Measurements from ENCODE around the gene DLGAP1.

The DLGAP1 gene

GRCh38 chr18:3458952-3459853, 995.9 kb downstream of the DLGAP1 start:
- Mint-ChIP-seq H3K9me3 (peaks cover 15% of the 10 kb centered on the region), H3K27ac (peak overlapping the region; percentile 66), H3K4me1 (ENCODE audit: low read depth) (peaks cover 28% of the 10 kb centered on the region), H3K4me3 (peak overlapping the region; percentile 36), H3K36me3 (ENCODE audit: low read depth) (peaks cover 45% of the 10 kb centered on the region), H3K27me3 (ENCODE audit: low read depth) (no peaks in the 10 kb centered on the region)
- DNase-seq (ENCODE audit: low spot score) = no peak

GRCh38 chr18:3458378-3458777, 996.7 kb downstream of the DLGAP1 start:
- Mint-ChIP-seq H3K36me3 (ENCODE audit: low read depth) (peaks cover 45% of the 10 kb centered on the region), H3K4me3 (peak overlapping the region; percentile 36), H3K9me3 (peaks cover 15% of the 10 kb centered on the region), H3K27me3 (ENCODE audit: low read depth) (no peaks in the 10 kb centered on the region), H3K4me1 (ENCODE audit: low read depth) (peaks cover 35% of the 10 kb centered on the region), H3K27ac (peak overlapping the region; percentile 70)
- no peak for DNase-seq (ENCODE audit: low spot score)

GRCh38 chr18:3457261-3457724, 997.8 kb downstream of the DLGAP1 start:
- H3K4me3 Mint-ChIP-seq = no peak overlapping the region
- H3K27ac Mint-ChIP-seq = no peak overlapping the region
- H3K27me3 Mint-ChIP-seq (ENCODE audit: low read depth) = no peaks in the 10 kb centered on the region
- H3K36me3 Mint-ChIP-seq (ENCODE audit: low read depth) = peaks cover 46% of the 10 kb centered on the region
- no peak for DNase-seq (ENCODE audit: low spot score)
- peaks cover 45% of the 10 kb centered on the region for H3K4me1 Mint-ChIP-seq (ENCODE audit: low read depth)
- peaks cover 15% of the 10 kb centered on the region for H3K9me3 Mint-ChIP-seq

- Mint-ChIP-seq H3K9me3 (peaks cover 10% of the 10 kb centered on the region), H3K36me3 (ENCODE audit: low read depth) (peaks cover 41% of the 10 kb centered on the region), H3K27ac (no peak overlapping the region), H3K27me3 (ENCODE audit: low read depth) (no peaks in the 10 kb centered on the region), H3K4me3 (no peak overlapping the region), H3K4me1 (ENCODE audit: low read depth) (peaks cover 46% of the 10 kb centered on the region)
- no peak for DNase-seq (ENCODE audit: low spot score)
These were observed 998.4 kb downstream of the DLGAP1 start for GRCh38 chr18:3456686-3457069.

- DNase-seq (ENCODE audit: low spot score) = no peak
- peaks cover 6% of the 10 kb centered on the region for H3K9me3 Mint-ChIP-seq
- peaks cover 49% of the 10 kb centered on the region for H3K4me1 Mint-ChIP-seq (ENCODE audit: low read depth)
- H3K4me3 Mint-ChIP-seq = no peak overlapping the region
- H3K27ac Mint-ChIP-seq = peak overlapping the region; percentile 56
- H3K36me3 Mint-ChIP-seq (ENCODE audit: low read depth) = peaks cover 36% of the 10 kb centered on the region
- no peaks in the 10 kb centered on the region for H3K27me3 Mint-ChIP-seq (ENCODE audit: low read depth)
These were observed 999.0 kb downstream of the DLGAP1 start for GRCh38 chr18:3455907-3456685.

GRCh38 chr18:3455090-3455635, 999.9 kb downstream of the DLGAP1 start:
- Mint-ChIP-seq H3K36me3 (ENCODE audit: low read depth) (peaks cover 31% of the 10 kb centered on the region), H3K4me1 (ENCODE audit: low read depth) (peaks cover 51% of the 10 kb centered on the region), H3K9me3 (no peaks in the 10 kb centered on the region), H3K27me3 (ENCODE audit: low read depth) (no peaks in the 10 kb centered on the region), H3K4me3 (no peak overlapping the region), H3K27ac (no peak overlapping the region)
- no peak for DNase-seq (ENCODE audit: low spot score)

- H3K27ac Mint-ChIP-seq = peak overlapping the region; percentile 94
- H3K36me3 Mint-ChIP-seq (ENCODE audit: low read depth) = peaks cover 29% of the 10 kb centered on the region
- no peak for DNase-seq (ENCODE audit: low spot score)
- peaks cover 50% of the 10 kb centered on the region for H3K4me1 Mint-ChIP-seq (ENCODE audit: low read depth)
- H3K4me3 Mint-ChIP-seq = peak overlapping the region; percentile 91
- no peaks in the 10 kb centered on the region for H3K27me3 Mint-ChIP-seq (ENCODE audit: low read depth)
- H3K9me3 Mint-ChIP-seq = no peaks in the 10 kb centered on the region
These were observed 1000.6 kb downstream of the DLGAP1 start for GRCh38 chr18:3454365-3455089.

GRCh38 chr18:3453540-3454364, 1001.4 kb downstream of the DLGAP1 start:
- Mint-ChIP-seq H3K27ac (peak overlapping the region; percentile 94), H3K4me1 (ENCODE audit: low read depth) (peaks cover 43% of the 10 kb centered on the region), H3K9me3 (no peaks in the 10 kb centered on the region), H3K27me3 (ENCODE audit: low read depth) (no peaks in the 10 kb centered on the region), H3K36me3 (ENCODE audit: low read depth) (peaks cover 22% of the 10 kb centered on the region), H3K4me3 (peak overlapping the region; percentile 91)
- DNase-seq (ENCODE audit: low spot score) = peak; percentile 46

- no peaks in the 10 kb centered on the region for H3K9me3 Mint-ChIP-seq
- H3K27ac Mint-ChIP-seq = peak overlapping the region; percentile 94
- H3K27me3 Mint-ChIP-seq (ENCODE audit: low read depth) = no peaks in the 10 kb centered on the region
- peaks cover 16% of the 10 kb centered on the region for H3K36me3 Mint-ChIP-seq (ENCODE audit: low read depth)
- peak overlapping the region; percentile 91 for H3K4me3 Mint-ChIP-seq
- no peak for DNase-seq (ENCODE audit: low spot score)
- peaks cover 38% of the 10 kb centered on the region for H3K4me1 Mint-ChIP-seq (ENCODE audit: low read depth)
These were observed 1002.2 kb downstream of the DLGAP1 start for GRCh38 chr18:3452750-3453539.

- Mint-ChIP-seq H3K27ac (peak overlapping the region; percentile 94), H3K4me1 (ENCODE audit: low read depth) (peaks cover 40% of the 10 kb centered on the region), H3K4me3 (peak overlapping the region; percentile 91), H3K27me3 (ENCODE audit: low read depth) (no peaks in the 10 kb centered on the region), H3K9me3 (no peaks in the 10 kb centered on the region), H3K36me3 (ENCODE audit: low read depth) (peaks cover 11% of the 10 kb centered on the region)
- DNase-seq (ENCODE audit: low spot score) = peak; percentile 25
These were observed 1002.9 kb downstream of the DLGAP1 start for GRCh38 chr18:3451989-3452749.

- H3K27ac Mint-ChIP-seq = peak overlapping the region; percentile 90
- H3K4me1 Mint-ChIP-seq (ENCODE audit: low read depth) = peaks cover 46% of the 10 kb centered on the region
- peaks cover 5% of the 10 kb centered on the region for H3K36me3 Mint-ChIP-seq (ENCODE audit: low read depth)
- no peaks in the 10 kb centered on the region for H3K9me3 Mint-ChIP-seq
- peak; percentile 89 for DNase-seq (ENCODE audit: low spot score)
- H3K27me3 Mint-ChIP-seq (ENCODE audit: low read depth) = no peaks in the 10 kb centered on the region
- H3K4me3 Mint-ChIP-seq = peak overlapping the region; percentile 91
These were observed 1003.7 kb downstream of the DLGAP1 start for GRCh38 chr18:3451183-3451988.
